ENCODE measurements around the gene CDKAL1.

Gene CDKAL1

DNA sequence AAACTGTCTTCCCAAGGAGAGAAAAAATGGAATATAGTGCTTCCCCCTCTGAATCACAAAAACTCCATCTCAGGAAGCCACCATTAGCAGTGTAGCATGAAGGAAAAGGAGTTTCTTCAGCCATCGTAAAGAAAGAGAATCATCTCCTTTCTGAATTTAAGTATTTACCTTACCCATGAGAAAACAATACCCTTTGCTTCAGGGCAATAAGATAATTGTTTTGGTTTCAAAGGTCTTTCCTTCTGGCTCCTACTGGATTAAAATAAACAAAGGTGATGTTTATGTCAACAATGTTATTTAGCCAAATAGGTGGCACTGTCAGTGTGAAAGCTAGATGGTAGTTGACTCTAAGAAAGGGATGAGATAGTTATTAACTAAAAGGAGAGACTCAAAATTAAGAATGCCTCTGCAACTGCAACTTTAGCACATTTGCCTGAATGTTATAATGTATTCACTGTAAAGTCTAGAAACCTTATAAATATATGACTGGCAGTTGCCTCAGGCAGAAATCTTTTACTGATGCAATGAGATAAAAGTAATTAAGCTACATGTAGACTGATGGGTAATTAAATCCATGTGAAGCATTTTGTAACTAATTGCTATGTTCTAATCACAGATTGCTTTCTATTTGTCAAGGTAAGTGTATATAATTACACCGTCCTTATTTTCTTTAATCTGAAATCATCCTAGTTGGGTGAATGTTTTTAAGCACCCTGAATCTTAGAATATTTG lies 399.0 kb downstream of the CDKAL1 start:
- no peak overlapping the region for H3K27ac ChIP-seq
- H3K4me3 ChIP-seq, result no peak overlapping the region
- TF ChIP-seq, protein P1, sequence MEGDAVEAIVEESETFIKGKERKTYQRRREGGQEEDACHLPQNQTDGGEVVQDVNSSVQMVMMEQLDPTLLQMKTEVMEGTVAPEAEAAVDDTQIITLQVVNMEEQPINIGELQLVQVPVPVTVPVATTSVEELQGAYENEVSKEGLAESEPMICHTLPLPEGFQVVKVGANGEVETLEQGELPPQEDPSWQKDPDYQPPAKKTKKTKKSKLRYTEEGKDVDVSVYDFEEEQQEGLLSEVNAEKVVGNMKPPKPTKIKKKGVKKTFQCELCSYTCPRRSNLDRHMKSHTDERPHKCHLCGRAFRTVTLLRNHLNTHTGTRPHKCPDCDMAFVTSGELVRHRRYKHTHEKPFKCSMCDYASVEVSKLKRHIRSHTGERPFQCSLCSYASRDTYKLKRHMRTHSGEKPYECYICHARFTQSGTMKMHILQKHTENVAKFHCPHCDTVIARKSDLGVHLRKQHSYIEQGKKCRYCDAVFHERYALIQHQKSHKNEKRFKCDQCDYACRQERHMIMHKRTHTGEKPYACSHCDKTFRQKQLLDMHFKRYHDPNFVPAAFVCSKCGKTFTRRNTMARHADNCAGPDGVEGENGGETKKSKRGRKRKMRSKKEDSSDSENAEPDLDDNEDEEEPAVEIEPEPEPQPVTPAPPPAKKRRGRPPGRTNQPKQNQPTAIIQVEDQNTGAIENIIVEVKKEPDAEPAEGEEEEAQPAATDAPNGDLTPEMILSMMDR (IDR thresholded peaks at IDR 0.05), result no peak
- DNase-seq (ENCODE audit: low spot score), result no peak

DNA sequence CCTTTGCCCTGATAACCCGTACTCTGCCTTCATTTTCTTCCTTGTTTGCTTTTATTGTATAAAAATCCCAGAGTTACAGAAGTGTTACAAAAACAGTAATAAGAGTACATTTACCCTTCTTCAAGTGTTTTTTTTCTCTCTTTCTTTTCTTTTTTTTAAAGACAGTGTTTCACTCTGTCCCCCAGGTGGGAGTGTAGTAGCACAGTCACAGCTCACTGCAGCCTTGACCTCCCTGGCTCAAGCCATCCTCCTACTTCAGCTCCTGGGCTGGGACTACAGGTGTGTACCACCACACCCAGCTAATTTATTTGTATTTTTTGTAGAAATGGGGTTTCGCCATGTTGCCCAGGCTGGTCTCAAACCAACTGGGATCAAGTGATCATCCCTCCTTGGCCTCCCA lies 402.7 kb downstream of the CDKAL1 start:
- TF ChIP-seq, protein P1 (IDR thresholded peaks at IDR 0.05), result no peak
- Histone ChIP-seq H3K27ac (no peak overlapping the region), H3K4me3 (no peak overlapping the region)
- no peak for DNase-seq (ENCODE audit: low spot score)

DNA sequence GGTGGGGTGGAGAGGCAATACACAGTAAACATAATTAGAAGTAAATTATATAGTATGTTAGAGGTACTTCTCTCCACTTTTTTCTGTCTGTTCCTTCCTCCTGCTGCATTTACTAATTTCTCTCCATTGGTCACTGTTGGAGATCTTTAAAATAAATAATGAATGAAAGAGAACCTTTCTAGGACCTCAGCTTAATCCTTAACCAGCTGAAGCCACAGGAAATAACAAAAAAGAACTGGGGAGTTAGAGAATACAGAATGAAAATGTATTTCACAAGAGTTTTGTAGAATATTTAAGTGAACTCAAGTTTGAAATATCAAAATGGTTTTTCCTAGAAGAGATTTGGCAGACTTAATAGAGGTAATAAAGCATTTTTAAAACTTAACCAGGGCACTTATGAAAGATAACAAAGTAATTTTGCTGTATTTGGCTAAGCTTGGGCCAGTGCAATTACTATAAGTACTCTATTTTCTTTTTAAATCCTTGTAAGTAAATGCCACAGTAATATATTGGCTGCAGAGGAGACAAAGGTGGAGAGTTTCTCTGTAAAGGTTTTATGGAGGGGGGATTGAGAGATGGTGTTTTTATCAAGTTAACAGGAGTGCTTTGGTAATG lies 405.0 kb downstream of the CDKAL1 start:
- H3K27ac ChIP-seq, result no peak overlapping the region
- DNase-seq (ENCODE audit: low spot score), result no peak
- TF ChIP-seq, protein P1 (IDR thresholded peaks at IDR 0.05), result no peak
- no peak overlapping the region for H3K4me3 ChIP-seq

DNA sequence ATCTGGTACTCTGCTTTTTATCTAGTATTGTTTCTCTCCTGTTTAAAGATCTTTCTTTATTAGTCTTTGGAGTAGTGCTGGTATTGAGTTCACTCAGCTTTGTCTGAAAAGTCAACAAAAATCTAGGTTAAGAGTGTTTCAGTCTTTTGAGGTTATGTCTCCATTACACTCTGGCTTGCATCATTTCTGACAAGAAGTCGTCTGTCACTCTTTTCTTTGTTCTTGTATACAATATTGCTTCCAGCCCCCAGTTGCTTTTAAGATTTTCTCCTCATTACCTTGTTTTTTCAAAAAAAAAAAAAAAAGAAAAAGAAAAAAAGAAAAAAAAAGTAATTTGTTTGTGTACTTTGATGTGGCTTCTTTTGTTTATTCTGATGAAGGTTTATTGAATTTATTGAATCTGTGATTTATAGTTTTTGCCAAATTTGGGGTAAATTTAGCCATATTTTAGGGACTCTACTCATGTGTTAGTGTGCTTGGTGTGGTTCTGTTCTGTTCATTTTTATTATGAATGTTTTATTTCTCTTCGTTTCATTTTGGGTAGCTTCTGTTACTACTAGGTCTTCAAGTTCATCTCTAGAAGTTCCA lies 408.9 kb downstream of the CDKAL1 start:
- TF ChIP-seq, protein P1 (IDR thresholded peaks at IDR 0.05), result no peak
- DNase-seq (ENCODE audit: low spot score), result no peak
- no peak overlapping the region for H3K4me3 ChIP-seq

DNA sequence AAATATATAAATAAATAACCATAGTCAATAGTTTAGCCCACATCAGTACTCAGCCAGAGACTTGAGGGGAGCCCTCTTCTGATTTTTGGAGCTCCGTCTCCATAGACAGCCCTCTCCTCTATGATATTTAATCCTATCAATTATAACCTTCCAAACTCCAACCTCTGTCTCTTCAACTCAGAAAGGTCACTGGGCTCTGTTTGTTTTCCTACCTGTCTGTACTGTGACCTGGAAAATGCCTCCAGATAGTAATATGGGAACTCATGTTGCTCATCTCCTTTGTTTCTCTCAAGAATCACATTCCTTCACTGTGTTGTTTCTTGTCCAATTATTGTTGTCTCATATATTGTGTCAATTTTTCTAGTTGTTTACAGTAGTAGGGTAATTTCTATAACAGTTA lies 409.7 kb downstream of the CDKAL1 start:
- TF ChIP-seq, protein P1 (IDR thresholded peaks at IDR 0.05), result no peak
- Histone ChIP-seq H3K27ac (no peak overlapping the region), H3K4me3 (no peak overlapping the region)
- DNase-seq (ENCODE audit: low spot score), result no peak

More for the DNA sequence above, 408.9 kb downstream of the CDKAL1 start:
- H3K27ac ChIP-seq, result no peak overlapping the region

DNA sequence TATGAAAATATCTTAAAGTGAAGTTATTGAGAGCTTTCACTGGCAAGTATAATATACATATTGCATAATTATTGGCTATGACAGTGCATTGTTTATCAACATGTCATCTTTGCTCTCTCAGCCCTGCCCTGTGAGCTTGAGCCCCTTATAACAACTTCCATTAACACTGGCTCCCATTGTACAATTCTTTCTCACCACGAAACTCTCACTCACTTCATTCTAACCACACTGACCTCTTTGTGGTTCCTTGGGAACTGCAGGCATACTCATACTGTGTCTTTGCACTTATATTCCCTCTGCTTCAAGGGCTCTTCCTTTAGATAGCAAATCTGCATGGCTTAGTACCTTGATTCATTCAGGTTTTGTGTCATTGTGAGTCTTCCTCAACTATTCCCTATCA lies 411.8 kb downstream of the CDKAL1 start:
- no peak for DNase-seq (ENCODE audit: low spot score)
- TF ChIP-seq, protein P1 (IDR thresholded peaks at IDR 0.05), result no peak
- Histone ChIP-seq H3K4me3 (no peak overlapping the region), H3K27ac (no peak overlapping the region)

Data from coronary artery (tissue), 2 donors.